OCI-LY7 (cell line): ENCODE measurements around the gene SEC31A.

Source experiments
- CTCF ChIP-seq: fragments of 200-600 bp; sonication (generic); conservative IDR thresholded peaks from 2 replicates; pipeline ENCODE4 v1.5.1; 2014; ENCODE audit warnings: mild to moderate bottlenecking, antibody characterized with exemption, low read length, moderate library complexity, mixed read lengths
- EZH2phosphoT487 ChIP-seq: fragments of 200-600 bp; sonication (generic); IDR thresholded peaks from 2 replicates; pipeline ENCODE4 v1.6.1; 2018; ENCODE audit warnings: low read depth, borderline replicate concordance, mild to moderate bottlenecking, mixed run types, antibody characterized with exemption, low read length, moderate library complexity, mixed read lengths

- TF ChIP-seq CTCF (no peak), EZH2phosphoT487 (no peak)
Measured at GRCh38 chr4:82797405-82798111, 93.4 kb downstream of the SEC31A start.
